ENCODE results near the gene SNED1. TPM values are rescaled to one million over a fixed set of nuclear protein-coding genes. Genes with fewer than 3 reads are reported as not detected.

Gene SNED1
- total RNA-seq, 1 experiment from 2014 or later: not detected

- Histone ChIP-seq H3K9me3 (no peaks in the 10 kb centered on the region), H3K27me3 (replicated peaks; ENCODE audit: control insufficient read depth, insufficient read depth, low read length) (no peaks in the 10 kb centered on the region), H3K36me3 (ENCODE audit: control insufficient read depth, insufficient read depth, low read length) (no peaks in the 10 kb centered on the region), H3K4me3 (ENCODE audit: low read depth, low read length) (no peak overlapping the region), H3K4me1 (no peaks in the 10 kb centered on the region)
- no peak overlapping the region for H3K27ac Mint-ChIP-seq (ENCODE audit: unreplicated experiment)
- ChIA-PET CTCF (no interaction called here), POLR2A (no interaction called here)
- H3K9me3 Mint-ChIP-seq (ENCODE audit: unreplicated experiment): no peaks in the 10 kb centered on the region
- intact Hi-C loops (cut with micrococcal nuclease; ENCODE audit: unreplicated experiment): no loop called here
- no peak for DNase-seq
- no peak overlapping the region for H3K4me3 Mint-ChIP-seq (ENCODE audit: unreplicated experiment)
- BruUV-seq (replicated peaks): no TSS peak
- peaks cover 6% of the 10 kb centered on the region for H3K27me3 Mint-ChIP-seq (ENCODE audit: insufficient read depth, unreplicated experiment)
- no peaks in the 10 kb centered on the region for H3K4me1 Mint-ChIP-seq (ENCODE audit: low read depth, unreplicated experiment)
- peaks cover 4% of the 10 kb centered on the region for H3K36me3 Mint-ChIP-seq (ENCODE audit: insufficient read depth, unreplicated experiment)
- no peak for TF ChIP-seq CTCF (IDR thresholded peaks at IDR 0.05; ENCODE audit: insufficient read depth in 1 of 2, low read depth in 1 of 2, low read length in 1 of 2, severe bottlenecking in 1 of 2, unreplicated experiment in 1 of 2)
These were observed 75.0 kb downstream of the SNED1 start for GRCh38 chr2:241073166-241074064.

- ChIA-PET POLR2A (no interaction called here), CTCF (no interaction called here)
- no peak overlapping the region for H3K4me3 Mint-ChIP-seq (ENCODE audit: unreplicated experiment)
- no TSS peak for BruUV-seq (replicated peaks)
- no peaks in the 10 kb centered on the region for H3K36me3 ChIP-seq (ENCODE audit: control insufficient read depth, insufficient read depth, low read length)
- no peak for TF ChIP-seq CTCF (IDR thresholded peaks at IDR 0.05; ENCODE audit: insufficient read depth in 1 of 2, low read depth in 1 of 2, low read length in 1 of 2, severe bottlenecking in 1 of 2, unreplicated experiment in 1 of 2)
- H3K27ac Mint-ChIP-seq (ENCODE audit: unreplicated experiment): no peak overlapping the region
- peaks cover 4% of the 10 kb centered on the region for H3K36me3 Mint-ChIP-seq (ENCODE audit: insufficient read depth, unreplicated experiment)
- H3K27me3 Mint-ChIP-seq (ENCODE audit: insufficient read depth, unreplicated experiment): peaks cover 6% of the 10 kb centered on the region
- intact Hi-C loops (cut with micrococcal nuclease; ENCODE audit: unreplicated experiment): no loop called here
- no peak for DNase-seq
- no peaks in the 10 kb centered on the region for H3K27me3 ChIP-seq (replicated peaks; ENCODE audit: control insufficient read depth, insufficient read depth, low read length)
- H3K4me1 ChIP-seq: no peaks in the 10 kb centered on the region
- H3K4me3 ChIP-seq (ENCODE audit: low read depth, low read length): no peak overlapping the region
- no peaks in the 10 kb centered on the region for H3K9me3 ChIP-seq
- H3K4me1 Mint-ChIP-seq (ENCODE audit: low read depth, unreplicated experiment): no peaks in the 10 kb centered on the region
- no peaks in the 10 kb centered on the region for H3K9me3 Mint-ChIP-seq (ENCODE audit: unreplicated experiment)
These were observed 75.8 kb downstream of the SNED1 start for GRCh38 chr2:241074065-241074818.

GRCh38 chr2:241074901-241075540 is 76.6 kb downstream of the SNED1 start:
- H3K27ac Mint-ChIP-seq (ENCODE audit: unreplicated experiment): no peak overlapping the region

More at GRCh38 chr2:241074901-241075540, 76.6 kb downstream of the SNED1 start:
- no peak for DNase-seq
- Histone ChIP-seq H3K4me3 (ENCODE audit: low read depth, low read length) (no peak overlapping the region), H3K9me3 (no peaks in the 10 kb centered on the region), H3K4me1 (no peaks in the 10 kb centered on the region), H3K36me3 (ENCODE audit: control insufficient read depth, insufficient read depth, low read length) (no peaks in the 10 kb centered on the region), H3K27me3 (replicated peaks; ENCODE audit: control insufficient read depth, insufficient read depth, low read length) (no peaks in the 10 kb centered on the region)
- intact Hi-C loops (cut with micrococcal nuclease; ENCODE audit: unreplicated experiment): no loop called here
- H3K9me3 Mint-ChIP-seq (ENCODE audit: unreplicated experiment): no peaks in the 10 kb centered on the region
- TF ChIP-seq CTCF (IDR thresholded peaks at IDR 0.05; ENCODE audit: insufficient read depth in 1 of 2, low read depth in 1 of 2, low read length in 1 of 2, severe bottlenecking in 1 of 2, unreplicated experiment in 1 of 2): no peak
- peaks cover 4% of the 10 kb centered on the region for H3K36me3 Mint-ChIP-seq (ENCODE audit: insufficient read depth, unreplicated experiment)
- H3K4me3 Mint-ChIP-seq (ENCODE audit: unreplicated experiment): no peak overlapping the region
- ChIA-PET POLR2A (no interaction called here), CTCF (no interaction called here)
- BruUV-seq (replicated peaks): no TSS peak
- no peaks in the 10 kb centered on the region for H3K4me1 Mint-ChIP-seq (ENCODE audit: low read depth, unreplicated experiment)
- peaks cover 6% of the 10 kb centered on the region for H3K27me3 Mint-ChIP-seq (ENCODE audit: insufficient read depth, unreplicated experiment)
